NB4 (cell line): Measurements from ENCODE around the gene BPIFB2.

Experiments
- CTCF ChIP-seq: IDR thresholded peaks from one replicate; pipeline ENCODE4 v1.5.1; 2012; ENCODE audit warnings: low read depth, low read length
- MAX ChIP-seq: IDR thresholded peaks from 2 replicates; pipeline ENCODE4 v1.6.1; 2011; ENCODE audit warnings: low read depth, low read length
- MYC ChIP-seq: IDR thresholded peaks from 2 replicates; pipeline ENCODE4 v1.6.1; 2011; ENCODE audit warnings: low read depth, low read length
- POLR2A ChIP-seq: IDR thresholded peaks from 2 replicates; pipeline ENCODE4 v1.6.1; 2011; ENCODE audit warnings: mild to moderate bottlenecking; ENCODE audit not compliant: insufficient read length; ENCODE audit errors: extremely low read depth

- TF ChIP-seq POLR2A (no peak), CTCF (no peak), MAX (no peak), MYC (no peak)
Observed at GRCh38 chr20:33018169-33018931, 10.8 kb downstream of the BPIFB2 start.
